ENCODE measurements around the gene MTIF2. TPM values are rescaled to one million over a fixed set of nuclear protein-coding genes. Genes with fewer than 3 reads are reported as not detected.

MTIF2 gene, protein sequence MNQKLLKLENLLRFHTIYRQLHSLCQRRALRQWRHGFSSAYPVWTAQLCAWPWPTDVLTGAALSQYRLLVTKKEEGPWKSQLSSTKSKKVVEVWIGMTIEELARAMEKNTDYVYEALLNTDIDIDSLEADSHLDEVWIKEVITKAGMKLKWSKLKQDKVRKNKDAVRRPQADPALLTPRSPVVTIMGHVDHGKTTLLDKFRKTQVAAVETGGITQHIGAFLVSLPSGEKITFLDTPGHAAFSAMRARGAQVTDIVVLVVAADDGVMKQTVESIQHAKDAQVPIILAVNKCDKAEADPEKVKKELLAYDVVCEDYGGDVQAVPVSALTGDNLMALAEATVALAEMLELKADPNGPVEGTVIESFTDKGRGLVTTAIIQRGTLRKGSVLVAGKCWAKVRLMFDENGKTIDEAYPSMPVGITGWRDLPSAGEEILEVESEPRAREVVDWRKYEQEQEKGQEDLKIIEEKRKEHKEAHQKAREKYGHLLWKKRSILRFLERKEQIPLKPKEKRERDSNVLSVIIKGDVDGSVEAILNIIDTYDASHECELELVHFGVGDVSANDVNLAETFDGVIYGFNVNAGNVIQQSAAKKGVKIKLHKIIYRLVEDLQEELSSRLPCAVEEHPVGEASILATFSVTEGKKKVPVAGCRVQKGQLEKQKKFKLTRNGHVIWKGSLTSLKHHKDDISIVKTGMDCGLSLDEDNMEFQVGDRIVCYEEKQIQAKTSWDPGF
- 10 to 100 TPM; 17.8 to 34.9 (median 26.3) TPM for total RNA-seq

DNA sequence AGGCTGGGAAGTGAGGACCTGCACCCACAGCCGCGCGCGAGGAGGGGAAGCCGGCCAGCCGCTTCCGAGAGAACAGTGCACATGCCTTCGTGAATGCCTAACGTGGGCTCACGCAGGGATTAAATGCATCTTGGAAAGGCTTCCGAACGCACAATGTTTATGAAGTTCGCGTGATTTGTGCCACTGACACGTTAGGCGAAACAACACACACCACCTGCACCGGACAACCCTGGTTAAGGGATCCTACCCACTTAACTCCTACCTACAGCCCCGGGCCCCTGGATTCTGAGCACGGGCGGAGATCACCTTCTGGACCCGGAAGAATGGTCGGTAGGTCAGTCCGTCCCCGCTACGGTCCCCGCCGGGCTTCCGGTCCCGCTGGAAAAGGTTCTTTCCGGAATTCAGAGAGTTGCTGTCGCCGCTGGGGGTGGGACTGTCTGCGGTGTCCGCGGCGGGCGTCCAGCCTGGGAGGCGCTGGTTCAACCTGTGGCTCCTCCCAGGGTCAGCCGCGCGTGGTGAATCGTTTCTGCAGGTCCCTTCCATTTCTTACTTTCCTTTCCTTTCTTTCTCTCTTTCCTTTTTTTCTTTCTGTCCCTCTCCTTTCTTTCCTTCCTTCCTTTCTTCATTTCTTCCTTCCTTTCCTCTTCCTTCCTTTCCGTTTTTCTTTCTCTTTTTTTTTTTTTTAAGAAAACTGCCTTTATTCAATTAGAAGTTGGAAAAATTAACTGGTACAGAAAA lies at the start of gene MTIF2:
Gene MTIF2 (minus strand): TSS at position 325 of the 738 bp plus-strand sequence. CDS start 5,373 bp downstream, outside the sequence.
- no peak for TF ChIP-seq CTCF (IDR thresholded peaks at IDR 0.05; ENCODE audit: low read depth)

- no peak for TF ChIP-seq CTCF (IDR thresholded peaks at IDR 0.05; ENCODE audit: low read depth)
Observed at GRCh38 chr2:55314985-55315384, 46.0 kb upstream of the MTIF2 start.

DNA sequence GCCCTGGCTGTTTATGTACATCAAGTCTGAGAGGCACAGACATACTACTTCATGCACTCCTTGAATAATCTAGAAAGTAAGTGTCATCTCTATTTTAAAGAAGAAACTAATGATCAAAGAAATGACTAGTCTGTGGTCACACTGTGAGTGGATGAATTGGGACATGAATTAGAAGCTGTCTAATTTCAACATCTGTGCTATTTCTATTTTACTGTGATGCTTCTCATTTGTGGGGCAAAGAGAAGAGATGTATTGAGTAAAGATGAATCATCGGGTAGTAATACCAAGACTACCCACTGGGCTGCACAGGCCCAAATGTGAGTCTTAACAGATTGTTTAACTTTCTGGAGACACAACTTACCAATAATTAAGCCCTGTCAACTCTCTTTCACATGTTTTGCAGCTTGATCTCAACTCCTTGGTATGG lies 42.4 kb upstream of the MTIF2 start:
- no peak for TF ChIP-seq CTCF (IDR thresholded peaks at IDR 0.05; ENCODE audit: low read depth)

- no peak for TF ChIP-seq CTCF (IDR thresholded peaks at IDR 0.05; ENCODE audit: low read depth)
Observed at GRCh38 chr2:55309446-55309845, 40.4 kb upstream of the MTIF2 start.

DNA sequence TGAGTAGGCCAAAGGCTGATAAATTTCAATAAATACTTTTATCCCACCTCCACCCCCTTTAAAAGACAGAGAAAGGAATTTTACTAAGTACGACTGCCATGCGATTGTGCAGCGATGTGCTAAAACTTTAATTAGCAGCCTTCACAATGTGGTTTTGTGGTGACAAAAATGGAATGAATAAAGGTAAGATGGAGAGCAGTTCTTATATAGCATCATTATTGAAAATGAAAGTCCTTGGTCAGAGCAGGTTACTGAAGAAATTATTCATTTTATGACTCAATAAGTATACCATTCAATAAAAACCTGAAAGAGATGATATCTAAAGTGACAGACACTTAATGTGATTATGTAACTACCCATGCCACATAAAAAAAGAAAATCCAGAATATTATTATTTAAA lies 33.2 kb upstream of the MTIF2 start:
- no peak for TF ChIP-seq CTCF (IDR thresholded peaks at IDR 0.05; ENCODE audit: low read depth)

GRCh38 chr2:55301277-55301676 lies 32.2 kb upstream of the MTIF2 start:
- no peak for TF ChIP-seq CTCF (IDR thresholded peaks at IDR 0.05; ENCODE audit: low read depth)

- no peak for TF ChIP-seq CTCF (IDR thresholded peaks at IDR 0.05; ENCODE audit: low read depth)
Observed at GRCh38 chr2:55296393-55296792, 27.4 kb upstream of the MTIF2 start.
